Epidermal melanocyte (primary cell): ENCODE measurements around the gene ZNF212.
"Not testable (repeated sequence)": the region's sequence is repeated elsewhere in the genome, so short reads cannot be mapped to it uniquely, and the experiment has no call there.

ENCODE experiments used
- DNase-seq: peaks from one replicate; pipeline ENCODE4 v3.0.0; 2011; ENCODE audit warnings: low spot score; ENCODE audit not compliant: insufficient read length

The ZNF212 gene

GRCh38 chr7:149252378-149252777 is 12.9 kb downstream of the ZNF212 start:
- no peak for DNase-seq

- DNase-seq, result no peak
Observed at GRCh38 chr7:149253665-149254064, 14.2 kb downstream of the ZNF212 start.

- no peak for DNase-seq
Observed at GRCh38 chr7:149254181-149254858, 14.9 kb downstream of the ZNF212 start.

GRCh38 chr7:149255174-149255573 is 15.7 kb downstream of the ZNF212 start:
- no peak for DNase-seq

GRCh38 chr7:149256568-149256967 is 17.1 kb downstream of the ZNF212 start:
- DNase-seq, result no peak

DNA sequence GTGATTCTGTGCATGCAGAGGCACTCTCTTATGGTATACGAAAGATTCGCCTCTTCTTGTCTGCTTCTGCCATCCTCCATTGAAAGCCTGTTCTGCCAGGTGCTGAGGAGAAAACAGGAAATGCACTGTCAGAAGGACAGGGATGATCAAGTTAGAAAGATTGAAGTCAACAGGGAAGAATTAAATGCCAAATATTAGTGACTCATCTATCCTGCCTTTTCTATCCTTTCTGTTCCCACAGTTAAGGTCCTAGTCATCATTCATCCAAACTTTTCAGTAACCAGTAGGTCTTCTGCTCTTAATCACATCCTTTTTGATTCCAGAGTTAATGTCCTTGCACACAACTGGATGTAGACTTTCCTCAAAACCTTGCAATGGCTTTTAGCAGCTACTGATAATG is 17.7 kb downstream of the ZNF212 start:
- no peak for DNase-seq

DNA sequence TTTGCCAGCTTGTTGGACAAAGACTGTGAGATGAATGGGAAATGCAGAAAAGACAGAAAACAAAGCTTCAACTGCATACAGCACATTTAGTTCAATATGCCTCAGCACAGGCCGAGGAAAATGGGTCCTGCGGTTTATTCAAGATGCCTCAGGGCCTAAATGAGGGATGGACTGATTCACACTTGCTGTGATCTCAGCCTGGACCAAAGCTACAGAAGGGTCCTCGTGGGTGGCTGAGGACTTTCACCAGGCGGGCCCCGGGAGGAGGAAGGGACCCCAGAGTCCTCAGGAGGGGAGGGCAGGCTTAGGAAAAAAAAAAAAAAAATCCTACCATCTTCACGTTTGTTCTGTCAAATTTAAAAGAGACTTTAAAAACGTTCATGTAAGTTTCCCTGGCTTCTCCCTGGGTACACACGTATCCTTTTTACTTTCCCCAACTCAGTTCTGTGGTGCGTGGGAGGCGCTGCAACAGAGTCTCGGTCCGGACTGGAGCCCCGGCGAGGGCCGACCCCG is 21.9 kb downstream of the ZNF212 start:
- DNase-seq, result no peak

DNA sequence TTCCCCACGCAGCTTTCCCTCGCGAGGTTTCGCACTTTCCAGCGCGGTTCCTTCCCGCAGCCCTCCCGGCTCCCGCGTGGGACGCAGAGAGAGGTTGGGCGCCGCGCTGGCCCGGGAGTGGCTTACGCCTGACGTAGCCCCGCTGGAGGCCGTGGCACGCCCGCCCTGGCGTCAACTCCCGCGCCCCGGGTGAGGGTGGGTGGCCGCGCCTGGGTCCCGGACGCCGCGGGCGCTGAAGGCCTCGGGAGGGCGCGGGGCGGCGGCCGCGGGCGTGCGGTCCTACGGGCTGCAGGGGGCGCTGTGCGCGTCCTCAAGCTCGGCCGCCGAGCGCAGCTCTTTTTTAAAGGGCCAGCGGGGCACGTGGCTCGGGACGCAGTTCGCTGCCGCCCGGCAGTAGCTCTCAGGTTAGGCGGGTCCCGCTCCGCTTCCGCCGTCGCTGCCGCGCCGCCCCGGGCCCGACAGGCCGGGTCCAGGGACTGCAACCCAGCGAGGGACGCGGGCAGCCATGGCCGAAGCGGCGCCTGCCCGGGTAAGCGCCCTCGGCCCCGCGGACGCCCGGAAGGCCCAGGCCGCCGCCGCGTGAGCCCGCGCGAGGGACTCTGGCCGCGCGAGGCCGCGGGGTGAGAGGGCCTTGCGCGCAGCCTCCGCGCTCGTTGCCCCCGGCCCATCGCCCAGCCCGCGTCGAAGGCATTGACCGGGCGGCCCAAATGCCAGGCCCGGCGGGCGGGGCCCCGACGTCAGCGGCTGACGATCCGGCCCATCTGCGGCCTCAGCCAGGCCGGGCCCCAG is 22.6 kb downstream of the ZNF212 start, which contains the start of gene ZNF783:
Gene ZNF783 (plus strand): TSS at position 368 of the 789 bp plus-strand sequence. CDS start 138 bp downstream, at position 506.
- peak; percentile 80 for DNase-seq

DNA sequence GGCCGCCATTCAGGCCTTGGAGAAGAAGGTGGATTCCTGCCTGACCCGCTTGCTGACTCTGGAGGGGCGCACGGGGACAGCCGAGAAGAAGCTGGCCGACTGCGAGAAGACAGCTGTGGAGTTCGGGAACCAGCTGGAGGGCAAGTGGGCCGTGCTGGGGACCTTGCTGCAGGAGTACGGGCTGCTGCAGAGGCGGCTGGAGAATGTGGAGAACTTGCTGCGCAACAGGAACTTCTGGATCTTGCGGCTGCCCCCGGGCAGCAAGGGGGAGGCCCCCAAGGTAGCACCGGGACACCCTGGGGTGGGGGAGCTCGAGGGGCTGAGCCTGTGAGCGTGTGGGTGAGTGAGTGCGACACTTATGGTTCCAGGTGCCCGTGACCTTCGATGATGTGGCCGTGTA is 27.0 kb downstream of the ZNF212 start:
- no peak for DNase-seq

DNA sequence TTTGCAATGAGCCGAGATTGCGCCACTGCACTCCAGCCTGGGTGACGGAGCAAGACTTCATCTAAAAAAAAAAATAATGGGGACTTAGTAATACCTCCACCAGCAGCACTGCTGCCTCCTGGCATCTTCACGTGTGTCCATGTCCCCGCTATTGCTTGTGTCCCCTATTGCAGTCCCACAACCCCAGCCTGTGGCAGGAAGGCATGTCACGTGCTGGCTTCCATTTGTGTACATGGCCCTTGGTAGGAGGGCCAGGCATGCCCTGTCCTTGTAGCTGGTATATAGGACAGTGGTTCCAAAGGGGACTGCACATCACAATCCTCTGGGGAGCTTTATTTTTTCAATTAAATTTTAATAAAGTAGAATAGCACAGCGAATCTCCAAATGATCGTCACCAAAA is 28.3 kb downstream of the ZNF212 start:
- DNase-seq, result no peak

- not testable (repeated sequence) for DNase-seq
Observed at GRCh38 chr7:149274424-149274823, 35.0 kb downstream of the ZNF212 start.

DNA sequence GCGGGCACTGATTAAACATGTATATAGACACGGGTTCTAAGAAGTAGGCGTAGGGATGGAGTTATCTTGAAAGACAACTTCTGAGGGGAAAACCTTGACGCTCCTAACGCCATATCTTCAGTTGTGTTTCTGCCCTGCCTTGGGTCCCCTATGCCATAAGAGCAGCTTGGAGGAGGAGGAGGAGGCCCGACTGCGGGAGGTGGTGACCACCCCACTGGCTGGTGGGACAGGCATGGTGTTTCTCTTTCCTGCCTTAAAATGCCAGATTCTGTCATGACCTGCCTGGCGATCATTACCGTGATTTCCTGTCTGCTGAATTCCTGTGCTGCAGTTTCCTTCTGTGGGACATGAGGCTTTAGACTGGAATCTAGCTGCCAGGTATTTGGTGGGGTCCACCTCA is 38.4 kb downstream of the ZNF212 start:
- no peak for DNase-seq

- DNase-seq, result no peak
Observed at GRCh38 chr7:149278396-149278795, 38.9 kb downstream of the ZNF212 start.

DNA sequence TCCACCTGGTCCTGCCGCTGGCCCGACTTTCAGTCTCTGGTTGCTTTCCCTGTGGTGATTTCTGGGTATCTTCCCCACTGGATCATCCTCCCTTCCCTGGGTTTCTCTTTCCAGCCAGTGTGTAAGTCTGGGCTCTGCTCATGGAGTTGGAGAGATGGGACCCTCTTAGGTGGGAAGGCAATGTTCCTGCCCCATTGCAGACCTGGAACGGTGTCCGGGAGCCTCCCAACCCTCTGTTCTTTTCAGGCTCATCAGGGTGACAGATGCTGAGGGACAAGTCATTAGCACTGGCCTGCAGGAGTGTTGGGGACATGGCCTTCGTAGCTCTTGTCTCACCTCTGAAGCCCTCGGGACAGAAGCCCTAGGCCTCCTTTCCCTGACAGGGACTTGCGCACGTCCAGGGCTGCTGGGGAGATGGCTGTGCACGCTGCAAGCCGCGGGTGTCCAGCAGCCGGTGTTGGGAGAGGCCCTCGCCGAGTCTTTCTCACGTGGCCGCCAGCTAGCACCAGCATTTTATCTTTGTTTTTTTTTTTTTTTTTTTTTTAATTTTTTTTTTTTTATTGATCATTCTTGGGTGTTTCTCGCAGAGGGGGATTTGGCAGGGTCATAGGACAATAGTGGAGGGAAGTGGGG is 39.8 kb downstream of the ZNF212 start:
- no peak for DNase-seq

DNA sequence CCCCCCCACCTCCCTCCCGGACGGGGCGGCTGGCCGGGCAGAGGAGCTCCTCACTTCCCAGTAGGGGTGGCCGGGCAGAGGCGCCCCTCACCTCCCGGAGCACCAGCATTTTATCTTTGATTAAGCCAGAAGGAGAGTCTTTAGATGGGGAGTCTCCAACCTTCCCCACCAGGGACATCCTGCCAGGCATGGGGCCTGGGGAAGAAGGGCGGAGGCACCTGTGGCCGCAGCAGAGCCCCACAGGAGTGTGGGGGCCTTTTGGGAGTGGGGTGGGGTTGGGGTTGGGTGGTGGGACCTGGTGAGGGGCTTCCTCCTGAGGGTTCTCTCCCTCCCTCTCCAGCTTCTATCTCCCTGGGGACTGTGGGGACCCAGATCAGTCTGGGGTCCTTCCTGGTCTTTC is 40.7 kb downstream of the ZNF212 start:
- no peak for DNase-seq

DNA sequence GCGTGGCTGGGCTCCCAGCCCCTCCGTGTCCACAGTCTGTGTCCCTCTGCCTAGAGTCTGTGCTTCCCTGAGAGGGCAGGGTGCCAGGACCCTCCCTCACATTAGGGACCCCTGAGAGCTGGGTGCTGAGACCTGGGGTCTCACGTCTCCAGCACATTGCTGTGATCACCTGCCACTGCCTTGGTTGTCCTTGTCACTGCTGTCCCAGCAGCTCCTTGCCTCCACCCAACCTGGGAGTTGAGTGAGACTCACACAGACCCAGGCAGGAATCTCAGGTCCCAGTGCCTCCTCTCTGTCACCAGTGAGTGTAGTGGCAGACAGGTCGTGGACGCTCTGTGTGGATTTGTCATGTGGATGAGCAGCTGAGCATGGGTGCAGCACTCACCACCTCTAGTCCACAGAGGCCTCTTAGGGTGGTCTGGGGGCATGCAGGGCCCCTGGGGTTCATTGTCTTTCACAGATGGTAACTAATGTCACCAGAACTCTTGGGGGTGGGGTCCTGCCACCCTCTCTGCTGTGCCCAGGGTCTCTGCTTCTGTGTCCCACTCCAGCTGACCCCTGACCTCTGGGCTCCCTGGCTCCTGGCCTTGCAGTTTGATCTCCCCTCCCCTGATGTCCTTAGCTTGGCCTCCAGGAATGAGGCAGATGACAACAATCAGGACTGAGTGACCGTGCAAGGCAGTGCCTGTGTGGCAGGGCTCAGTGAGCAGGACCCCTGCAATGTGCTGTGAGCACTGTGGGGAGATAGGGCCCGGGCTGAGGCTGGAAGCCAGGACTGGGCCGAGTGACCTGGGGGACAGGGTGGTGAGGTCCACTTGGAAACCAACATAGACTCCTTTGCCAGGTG is 41.4 kb downstream of the ZNF212 start:
- DNase-seq, result no peak

DNA sequence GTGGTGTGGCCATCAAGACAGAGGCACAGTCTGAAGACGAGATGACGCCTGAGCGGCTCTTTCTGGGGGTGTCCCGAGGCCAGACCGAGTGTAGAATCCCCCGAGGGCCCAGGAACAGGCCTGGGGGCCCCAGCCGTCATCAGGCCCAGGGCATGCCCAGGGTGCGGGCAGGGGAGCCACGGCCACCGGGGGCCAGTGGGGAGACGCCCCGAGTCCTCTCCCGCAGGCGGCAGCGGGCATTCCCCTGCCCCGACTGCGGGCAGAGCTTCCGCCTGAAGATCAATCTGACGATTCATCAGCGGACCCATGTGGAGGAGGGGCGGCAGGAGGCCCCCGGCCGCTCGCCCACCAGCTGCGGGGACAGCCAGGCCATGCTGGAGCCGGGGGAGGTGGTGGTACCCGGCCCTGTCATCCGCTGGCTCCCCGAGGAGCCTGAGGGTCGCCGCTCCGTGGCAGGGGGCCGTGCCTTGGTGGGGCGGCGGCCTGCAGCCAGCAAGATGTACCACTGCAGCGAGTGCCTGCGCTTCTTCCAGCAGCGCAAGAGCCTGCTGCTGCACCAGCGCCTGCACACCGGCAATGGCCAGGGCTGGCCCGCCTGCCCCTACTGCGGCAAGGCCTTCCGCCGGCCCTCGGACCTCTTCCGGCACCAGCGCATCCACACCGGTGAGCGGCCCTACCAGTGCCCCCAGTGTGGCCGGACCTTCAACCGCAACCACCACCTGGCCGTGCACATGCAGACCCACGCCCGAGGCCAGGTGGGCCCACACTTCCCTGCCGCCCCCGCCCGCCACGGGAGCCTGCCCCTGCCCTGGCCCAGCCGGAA is 42.3 kb downstream of the ZNF212 start:
- no peak for DNase-seq

DNA sequence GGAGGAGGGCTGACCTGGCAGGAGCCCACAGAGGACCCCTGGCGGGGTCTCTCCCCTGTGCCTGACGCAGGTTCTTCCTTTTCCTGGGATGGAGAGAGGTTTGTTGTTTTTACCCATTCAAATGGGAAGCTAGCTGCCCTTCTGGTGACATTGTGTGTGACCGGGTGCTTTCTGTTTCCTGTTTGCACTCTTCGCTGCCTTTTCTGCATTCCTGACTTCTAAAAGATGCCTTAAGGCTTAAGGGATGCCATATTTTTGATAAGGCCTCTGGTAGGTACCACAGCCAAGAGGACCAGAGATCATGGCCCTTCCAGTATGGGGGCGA is 42.8 kb downstream of the ZNF212 start:
- DNase-seq, result no peak

GRCh38 chr7:149283321-149283720 is 43.9 kb downstream of the ZNF212 start:
- DNase-seq, result no peak

DNA sequence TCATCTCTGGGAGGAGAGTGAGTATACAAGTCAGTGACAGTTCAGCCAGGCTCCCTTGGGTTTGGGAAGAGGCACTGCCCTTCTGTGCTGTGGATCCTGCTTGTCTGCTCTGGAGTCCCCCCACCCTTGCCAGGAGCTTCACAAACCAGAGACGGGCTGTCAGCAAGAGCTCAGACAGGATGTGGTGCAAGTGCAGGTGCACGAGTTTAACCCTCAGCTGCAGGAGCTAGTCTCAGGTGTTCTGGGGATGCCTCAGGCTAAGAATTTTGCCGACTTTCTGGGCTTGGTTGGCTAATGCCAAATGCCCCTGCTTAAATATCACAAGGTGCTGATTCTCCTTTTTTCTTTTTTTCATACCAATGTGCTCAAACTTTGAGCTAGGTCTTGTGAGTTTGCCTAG is 44.9 kb downstream of the ZNF212 start:
- DNase-seq, result no peak
